ENCODE data around the gene ELFN2.

DNA sequence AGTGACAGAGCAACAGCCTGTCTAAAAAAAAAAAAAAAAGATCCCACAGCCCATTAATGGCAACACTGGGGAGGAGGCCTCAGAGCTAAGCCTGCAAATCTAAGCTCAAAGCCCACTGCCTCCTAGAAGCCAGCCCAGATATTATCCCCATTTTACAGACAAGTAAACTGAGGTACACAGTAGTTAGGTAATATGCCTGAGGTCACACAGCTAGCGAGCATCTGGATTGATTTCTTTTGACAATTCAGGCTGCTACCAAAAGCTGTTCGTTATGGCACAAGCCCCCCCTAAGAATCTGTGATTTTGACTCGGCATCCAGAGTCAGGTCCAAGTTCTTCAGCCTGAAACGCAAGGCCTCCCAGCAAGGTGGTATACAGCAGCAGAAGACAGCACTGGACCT is 13.7 kb downstream of the ELFN2 start:
- TF ChIP-seq, protein P1, sequence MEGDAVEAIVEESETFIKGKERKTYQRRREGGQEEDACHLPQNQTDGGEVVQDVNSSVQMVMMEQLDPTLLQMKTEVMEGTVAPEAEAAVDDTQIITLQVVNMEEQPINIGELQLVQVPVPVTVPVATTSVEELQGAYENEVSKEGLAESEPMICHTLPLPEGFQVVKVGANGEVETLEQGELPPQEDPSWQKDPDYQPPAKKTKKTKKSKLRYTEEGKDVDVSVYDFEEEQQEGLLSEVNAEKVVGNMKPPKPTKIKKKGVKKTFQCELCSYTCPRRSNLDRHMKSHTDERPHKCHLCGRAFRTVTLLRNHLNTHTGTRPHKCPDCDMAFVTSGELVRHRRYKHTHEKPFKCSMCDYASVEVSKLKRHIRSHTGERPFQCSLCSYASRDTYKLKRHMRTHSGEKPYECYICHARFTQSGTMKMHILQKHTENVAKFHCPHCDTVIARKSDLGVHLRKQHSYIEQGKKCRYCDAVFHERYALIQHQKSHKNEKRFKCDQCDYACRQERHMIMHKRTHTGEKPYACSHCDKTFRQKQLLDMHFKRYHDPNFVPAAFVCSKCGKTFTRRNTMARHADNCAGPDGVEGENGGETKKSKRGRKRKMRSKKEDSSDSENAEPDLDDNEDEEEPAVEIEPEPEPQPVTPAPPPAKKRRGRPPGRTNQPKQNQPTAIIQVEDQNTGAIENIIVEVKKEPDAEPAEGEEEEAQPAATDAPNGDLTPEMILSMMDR (conservative IDR thresholded peaks at IDR 0.05; ENCODE audit: low read length) = no peak
- TF ChIP-seq EZH2phosphoT487 (IDR thresholded peaks at IDR 0.05; ENCODE audit: borderline replicate concordance) = no peak

All from Loucy (cell line).